Measurements from ENCODE around the gene ESR2. TPM values are rescaled to one million over a fixed set of nuclear protein-coding genes. Genes with fewer than 3 reads are reported as not detected.
"Not testable (repeated sequence)": the region's sequence is repeated elsewhere in the genome, so short reads cannot be mapped to it uniquely, and the experiment has no call there.

ESR2 gene
- total RNA-seq: 1 to 10 TPM in 1 of 2 donors, under 1 TPM in 1; 0.56 to 6.1 TPM

DNA sequence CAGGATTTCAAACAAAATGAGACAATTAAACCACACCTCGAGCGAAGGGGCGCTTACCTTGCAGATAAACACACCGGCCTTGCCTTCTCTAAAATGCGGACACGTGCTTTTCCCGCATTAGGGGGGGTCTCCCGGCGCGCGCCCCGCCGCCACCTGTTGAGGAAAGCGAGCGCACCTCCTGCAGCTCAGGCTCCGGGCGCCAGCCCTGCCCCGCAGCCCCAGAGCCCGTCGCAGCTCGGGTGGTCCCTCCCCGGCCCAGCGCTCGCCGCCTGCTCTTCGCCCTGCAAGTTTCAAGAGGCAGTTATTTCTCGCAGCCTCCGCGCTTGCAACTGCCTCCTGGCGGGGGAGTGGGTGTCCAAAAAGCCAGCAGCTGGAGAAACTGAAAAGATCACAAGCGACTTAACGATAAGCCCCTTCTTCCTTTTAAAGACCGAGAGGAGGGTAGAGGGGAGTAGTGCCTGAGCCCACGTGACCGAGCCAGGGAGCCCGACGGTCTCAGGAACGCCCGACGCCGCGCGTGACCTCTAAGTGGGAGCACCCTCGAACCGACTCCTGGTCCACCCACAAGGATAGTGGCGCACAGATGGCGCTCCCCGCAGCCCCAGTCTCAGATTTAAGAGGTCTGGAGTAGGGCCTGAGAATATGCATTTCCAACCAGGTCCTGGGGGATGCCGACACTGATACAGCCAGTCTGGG lies at the start of gene ESR2:
TSS of gene ESR2 (minus strand) at position 396 of the 696 bp plus-strand sequence. CDS start 11,386 bp downstream, outside the sequence.
- ATAC-seq (replicated peaks): peak; percentile 42
- Mint-ChIP-seq H3K27me3 (peaks cover 18% of the 10 kb centered on the region), H3K36me3 (ENCODE audit: low read depth) (no peaks in the 10 kb centered on the region), H3K27ac (peak within 1 kb of the TSS; percentile 82), H3K9me3 (no peaks in the 10 kb centered on the region), H3K4me1 (peaks cover 24% of the 10 kb centered on the region), H3K4me3 (peak within 1 kb of the TSS; percentile 84)

DNA sequence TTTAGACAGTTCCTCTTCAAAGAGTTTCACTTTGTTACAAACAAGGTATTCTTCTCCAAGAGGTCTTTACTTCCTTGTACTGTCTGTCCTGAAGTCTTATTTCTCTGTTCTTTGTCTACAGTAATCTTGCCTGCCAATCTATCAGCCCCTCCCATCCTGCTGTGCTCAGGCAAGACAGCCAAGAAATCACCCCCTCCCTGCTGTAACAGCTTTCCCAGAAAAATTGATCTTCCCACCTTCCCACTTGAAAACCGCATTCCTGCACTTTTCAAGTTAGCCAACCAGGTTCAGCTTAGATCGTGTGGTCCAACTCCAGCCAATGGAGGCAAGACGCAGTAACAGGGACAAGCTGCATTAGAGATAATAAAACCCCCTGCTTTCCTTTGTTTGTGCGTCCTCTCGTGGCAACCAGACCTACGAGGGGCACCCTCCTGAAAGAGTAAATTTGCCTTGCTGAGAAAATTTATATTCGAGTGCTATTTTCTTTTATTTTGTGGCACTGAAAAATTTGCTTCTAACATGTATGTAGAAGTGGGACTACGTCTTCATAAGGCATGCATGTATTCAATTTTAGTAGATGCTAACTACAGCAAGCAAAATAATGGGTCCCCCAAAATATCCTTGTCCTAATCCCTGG lies 46.5 kb upstream of the ESR2 start:
- Mint-ChIP-seq H3K27me3 (no peaks in the 10 kb centered on the region), H3K4me3 (no peak overlapping the region), H3K9me3 (no peaks in the 10 kb centered on the region), H3K27ac (no peak overlapping the region), H3K36me3 (ENCODE audit: low read depth) (no peaks in the 10 kb centered on the region), H3K4me1 (peaks cover 5% of the 10 kb centered on the region)
- ATAC-seq (replicated peaks): no peak

DNA sequence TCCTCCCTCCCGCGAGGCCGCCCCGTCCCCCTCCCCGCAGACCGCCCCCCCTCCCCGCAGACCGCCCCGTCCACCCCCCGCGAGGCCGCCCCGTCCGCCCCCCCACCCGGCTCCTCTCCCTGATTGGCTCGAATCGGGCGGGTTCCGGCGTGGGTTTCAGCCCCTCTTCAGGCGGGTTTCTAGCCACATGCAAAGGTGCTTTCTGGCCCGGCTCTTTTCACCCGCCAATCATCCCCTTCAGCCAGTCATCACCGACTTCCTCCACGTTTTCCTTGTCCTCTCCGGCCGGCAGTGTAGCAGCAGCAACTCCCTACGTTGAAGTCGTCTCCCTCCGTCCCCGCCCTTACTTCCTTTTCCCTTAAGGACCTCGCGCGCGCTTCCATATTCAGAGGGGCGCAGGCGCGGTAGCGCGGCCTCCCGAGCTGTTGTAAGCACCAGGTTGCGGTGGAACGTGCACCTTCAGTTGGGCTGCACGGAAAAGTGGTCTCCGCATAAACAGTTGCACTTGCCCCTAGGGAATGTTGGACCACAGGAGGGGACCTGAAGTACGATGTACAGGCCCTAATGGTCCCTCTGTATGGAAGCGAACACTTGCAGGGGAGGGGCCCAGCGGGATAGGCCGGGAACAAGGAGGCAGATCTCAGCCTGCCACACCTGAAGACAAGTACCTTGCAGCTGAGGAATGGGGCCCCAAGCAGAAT lies 44.6 kb upstream of the ESR2 start:
- peak overlapping the region; percentile 83 for H3K4me3 Mint-ChIP-seq

DNA sequence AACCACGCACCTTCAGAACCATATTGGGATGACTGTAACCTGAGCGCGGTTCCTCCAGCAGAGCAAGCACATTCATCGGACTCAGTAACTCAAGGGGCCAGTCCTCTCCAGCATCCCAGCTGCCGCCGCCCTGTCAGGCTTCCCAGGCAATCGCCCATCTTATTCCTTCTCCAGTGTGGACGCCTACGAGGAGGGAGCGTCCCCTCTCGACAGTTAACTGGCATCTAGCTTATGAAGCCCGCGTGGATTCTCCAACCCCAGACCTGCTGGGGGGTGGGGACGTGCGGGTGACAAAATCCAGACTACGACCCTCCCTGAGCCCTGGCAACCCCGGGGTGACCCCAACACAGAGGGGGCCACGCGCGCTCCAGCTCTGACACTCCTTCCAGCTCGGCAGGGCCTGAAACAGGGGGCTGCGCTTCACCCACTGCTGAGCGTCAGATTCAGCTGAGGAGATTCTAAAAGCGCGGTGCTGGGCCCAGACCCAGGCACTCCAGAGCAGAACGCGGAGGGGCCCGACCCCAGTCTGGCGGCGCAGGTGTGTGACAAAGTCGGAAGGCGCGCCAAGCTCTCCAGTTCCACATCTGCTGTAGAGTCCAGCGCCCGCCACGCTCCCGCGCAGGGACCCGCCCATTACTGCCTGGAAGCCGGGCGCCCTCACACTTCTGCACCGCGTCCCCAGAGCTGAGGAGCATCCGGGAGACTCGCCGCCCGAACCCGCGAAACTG lies 43.9 kb upstream of the ESR2 start:
- ATAC-seq (replicated peaks): peak; percentile 81
- no peaks in the 10 kb centered on the region for H3K27me3 Mint-ChIP-seq
- H3K36me3 Mint-ChIP-seq (ENCODE audit: low read depth): no peaks in the 10 kb centered on the region
- H3K9me3 Mint-ChIP-seq: no peaks in the 10 kb centered on the region
- peaks cover 5% of the 10 kb centered on the region for H3K4me1 Mint-ChIP-seq
- peak overlapping the region; percentile 83 for H3K4me3 Mint-ChIP-seq
- H3K27ac Mint-ChIP-seq: peak overlapping the region; percentile 65

More for the DNA sequence above, 44.6 kb upstream of the ESR2 start:
- ATAC-seq (replicated peaks): peak; percentile 90
- Mint-ChIP-seq H3K9me3 (no peaks in the 10 kb centered on the region), H3K27ac (peak overlapping the region; percentile 65), H3K27me3 (no peaks in the 10 kb centered on the region), H3K36me3 (ENCODE audit: low read depth) (no peaks in the 10 kb centered on the region), H3K4me1 (peaks cover 5% of the 10 kb centered on the region)

GRCh38 chr14:64329149-64329548 lies 35.0 kb upstream of the ESR2 start:
- Mint-ChIP-seq H3K27ac (no peak overlapping the region), H3K27me3 (no peaks in the 10 kb centered on the region), H3K9me3 (no peaks in the 10 kb centered on the region), H3K4me3 (no peak overlapping the region), H3K36me3 (ENCODE audit: low read depth) (no peaks in the 10 kb centered on the region), H3K4me1 (no peaks in the 10 kb centered on the region)
- ATAC-seq (replicated peaks): no peak

DNA sequence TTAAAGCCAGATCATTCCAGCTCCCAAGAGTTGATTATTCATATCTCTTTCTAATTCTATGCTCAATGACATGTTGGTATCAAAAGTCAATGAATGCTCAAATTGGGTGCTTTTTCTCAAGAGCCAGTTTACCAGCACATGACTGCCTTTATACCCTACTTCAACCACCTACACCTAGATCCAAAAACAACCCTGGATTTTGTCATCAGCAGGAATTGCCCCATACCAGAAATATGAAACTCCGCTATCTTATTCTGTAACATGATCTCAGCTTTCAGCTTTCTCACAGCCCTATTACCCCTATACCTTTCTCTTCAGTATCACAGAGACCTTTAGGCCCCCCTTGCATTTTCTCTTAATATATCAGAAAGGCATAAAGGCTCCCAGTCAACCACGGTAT lies 32.3 kb upstream of the ESR2 start:
- H3K27me3 Mint-ChIP-seq: peaks cover 2% of the 10 kb centered on the region
- no peaks in the 10 kb centered on the region for H3K36me3 Mint-ChIP-seq (ENCODE audit: low read depth)

DNA sequence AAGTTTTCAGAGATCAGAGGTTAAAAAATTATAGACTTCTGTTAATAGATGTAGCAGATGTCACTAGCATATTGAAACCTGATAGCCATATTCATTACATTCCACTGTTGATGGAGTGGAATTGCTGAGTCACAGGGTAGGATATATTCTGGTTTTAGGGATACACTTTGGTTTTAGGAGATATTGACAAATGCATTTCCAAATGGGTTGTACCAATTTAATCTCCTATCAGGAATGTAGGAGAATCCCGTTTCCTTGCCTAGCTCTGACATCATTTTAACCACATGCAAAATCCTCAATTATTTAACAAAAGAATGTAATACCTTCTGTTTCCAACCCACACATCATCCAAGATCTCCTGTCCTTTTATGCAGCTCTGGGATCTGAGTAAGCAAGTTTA lies 30.7 kb upstream of the ESR2 start:
- peaks cover 7% of the 10 kb centered on the region for H3K27me3 Mint-ChIP-seq
- H3K4me1 Mint-ChIP-seq: no peaks in the 10 kb centered on the region
- no peak overlapping the region for H3K27ac Mint-ChIP-seq
- no peak overlapping the region for H3K4me3 Mint-ChIP-seq
- H3K36me3 Mint-ChIP-seq (ENCODE audit: low read depth): no peaks in the 10 kb centered on the region
- H3K9me3 Mint-ChIP-seq: no peaks in the 10 kb centered on the region
- ATAC-seq (replicated peaks): no peak

More for the DNA sequence above, 32.3 kb upstream of the ESR2 start:
- no peak for ATAC-seq (replicated peaks)
- Mint-ChIP-seq H3K9me3 (no peaks in the 10 kb centered on the region), H3K27ac (no peak overlapping the region), H3K4me1 (no peaks in the 10 kb centered on the region), H3K4me3 (no peak overlapping the region)

DNA sequence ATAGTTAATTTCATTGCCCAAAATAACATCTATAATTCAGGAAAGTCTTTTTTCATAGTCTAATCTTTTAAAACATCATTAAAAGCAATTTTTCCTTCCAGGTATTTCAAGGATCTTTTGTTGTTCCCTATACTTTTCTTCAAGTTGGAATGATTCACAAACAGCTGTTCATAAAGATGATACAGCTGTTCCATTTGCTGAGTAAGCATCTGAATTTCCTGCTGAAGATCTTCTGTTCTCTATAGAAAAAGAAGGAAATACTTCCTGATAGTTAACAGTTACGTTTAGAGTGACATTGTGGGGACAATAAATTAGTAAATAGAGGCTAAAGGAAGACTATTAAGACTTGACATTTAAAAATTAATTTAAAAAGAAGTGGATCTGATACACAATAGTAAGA lies 30.3 kb upstream of the ESR2 start:
- ATAC-seq (replicated peaks): no peak
- H3K27ac Mint-ChIP-seq: no peak overlapping the region
- H3K27me3 Mint-ChIP-seq: peaks cover 7% of the 10 kb centered on the region
- no peaks in the 10 kb centered on the region for H3K9me3 Mint-ChIP-seq
- H3K36me3 Mint-ChIP-seq (ENCODE audit: low read depth): no peaks in the 10 kb centered on the region
- no peaks in the 10 kb centered on the region for H3K4me1 Mint-ChIP-seq
- no peak overlapping the region for H3K4me3 Mint-ChIP-seq

- not testable (repeated sequence) for H3K27ac Mint-ChIP-seq; H3K4me1 Mint-ChIP-seq; ATAC-seq (replicated peaks); H3K36me3 Mint-ChIP-seq (ENCODE audit: low read depth); H3K27me3 Mint-ChIP-seq; H3K4me3 Mint-ChIP-seq; H3K9me3 Mint-ChIP-seq
Observed at GRCh38 chr14:64320362-64320761, 26.2 kb upstream of the ESR2 start.

DNA sequence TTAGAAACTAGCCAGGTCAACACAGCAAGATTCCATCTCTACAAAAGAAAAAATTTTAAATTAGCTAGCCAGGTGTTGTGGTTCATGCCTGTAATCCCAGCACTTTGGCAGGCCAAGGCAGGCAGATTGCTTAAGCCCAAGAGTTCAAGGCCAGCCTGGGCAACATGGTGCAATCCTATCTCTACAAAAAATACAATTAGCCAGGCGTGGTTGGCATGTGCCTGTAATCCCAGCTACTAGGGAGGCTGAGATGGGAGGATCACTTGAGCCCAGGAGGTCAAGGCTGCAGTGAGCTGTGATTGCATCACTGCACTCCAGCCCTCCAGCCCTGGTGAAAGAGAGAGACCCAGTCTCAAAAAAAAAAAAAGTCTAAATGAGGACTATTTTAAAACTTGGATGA lies 24.5 kb upstream of the ESR2 start:
- not testable (repeated sequence) for ATAC-seq (replicated peaks); H3K27me3 Mint-ChIP-seq; H3K36me3 Mint-ChIP-seq (ENCODE audit: low read depth); H3K4me3 Mint-ChIP-seq; H3K27ac Mint-ChIP-seq; H3K9me3 Mint-ChIP-seq; H3K4me1 Mint-ChIP-seq

DNA sequence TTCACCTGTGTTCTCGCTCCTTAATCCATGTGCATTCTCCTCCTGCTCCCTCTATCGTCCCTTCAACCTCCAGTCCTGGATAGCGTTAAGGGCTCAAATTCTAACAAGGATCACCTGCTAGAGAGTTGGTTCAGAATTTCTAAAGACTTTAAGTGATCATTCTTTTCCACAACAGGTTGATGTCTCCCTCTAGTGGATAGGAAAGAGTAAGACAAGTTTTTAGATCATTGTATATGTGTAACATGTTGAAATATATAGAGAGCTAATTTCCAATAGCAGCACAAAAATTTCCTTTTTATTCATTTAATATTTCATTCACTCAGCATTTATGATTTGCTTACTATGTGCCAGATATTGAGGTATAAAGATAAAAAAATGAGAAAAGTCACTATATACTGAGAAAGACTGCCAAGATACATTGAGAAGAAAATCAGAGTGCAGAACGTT lies 9.3 kb upstream of the ESR2 start:
- H3K27ac Mint-ChIP-seq: peak overlapping the region; percentile 30

GRCh38 chr14:64298773-64299172 lies 4.6 kb upstream of the ESR2 start:
- Mint-ChIP-seq H3K4me3 (no peak overlapping the region), H3K4me1 (peaks cover 24% of the 10 kb centered on the region), H3K27me3 (peaks cover 16% of the 10 kb centered on the region), H3K9me3 (no peaks in the 10 kb centered on the region), H3K27ac (no peak overlapping the region), H3K36me3 (ENCODE audit: low read depth) (no peaks in the 10 kb centered on the region)
- ATAC-seq (replicated peaks): no peak

More for the DNA sequence above, 9.3 kb upstream of the ESR2 start:
- Mint-ChIP-seq H3K27me3 (peaks cover 4% of the 10 kb centered on the region), H3K9me3 (no peaks in the 10 kb centered on the region), H3K4me3 (no peak overlapping the region), H3K4me1 (peaks cover 4% of the 10 kb centered on the region), H3K36me3 (ENCODE audit: low read depth) (no peaks in the 10 kb centered on the region)
- ATAC-seq (replicated peaks): peak; percentile 58

- Mint-ChIP-seq H3K4me3 (peak overlapping the region; percentile 73), H3K27me3 (peaks cover 22% of the 10 kb centered on the region), H3K27ac (peak overlapping the region; percentile 84), H3K4me1 (peaks cover 24% of the 10 kb centered on the region), H3K9me3 (no peaks in the 10 kb centered on the region), H3K36me3 (ENCODE audit: low read depth) (no peaks in the 10 kb centered on the region)
- ATAC-seq (replicated peaks): peak; percentile 54
Observed at GRCh38 chr14:64296561-64296960, 2.4 kb upstream of the ESR2 start.

GRCh38 chr14:64294672-64295413 lies 672 bp upstream of the ESR2 start:
- peak; percentile 82 for ATAC-seq (replicated peaks)
- H3K36me3 Mint-ChIP-seq (ENCODE audit: low read depth): no peaks in the 10 kb centered on the region
- peaks cover 24% of the 10 kb centered on the region for H3K4me1 Mint-ChIP-seq
- H3K9me3 Mint-ChIP-seq: no peaks in the 10 kb centered on the region
- H3K4me3 Mint-ChIP-seq: peak overlapping the region; percentile 84
- H3K27me3 Mint-ChIP-seq: peaks cover 21% of the 10 kb centered on the region
- H3K27ac Mint-ChIP-seq: peak overlapping the region; percentile 82
